Dedifferentiated amniotic fluid mesenchymal stem cell (primary cell): Measurements from ENCODE around the gene ALKBH5.

Experiments
- DNase-seq: peaks from one replicate; pipeline ENCODE4 v3.0.0-alpha.2; 2016; ENCODE audit errors: extremely low spot score

Gene ALKBH5

DNA sequence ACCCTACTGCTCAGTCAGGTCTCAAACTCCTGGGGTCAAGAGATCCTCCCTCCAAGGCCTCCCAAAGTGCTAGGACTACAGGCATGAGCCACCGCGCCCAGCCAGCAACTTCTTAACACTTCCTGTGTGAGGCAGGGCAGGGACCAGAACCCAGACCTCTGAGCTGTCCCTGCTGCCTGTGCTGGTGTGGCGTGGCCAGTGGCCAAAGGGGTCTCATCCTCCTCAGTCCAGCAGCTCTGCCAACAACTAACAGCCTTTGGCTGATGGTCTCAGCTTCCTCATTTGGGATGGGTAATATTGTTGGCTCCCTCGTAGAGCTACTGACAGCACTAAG lies 40.4 kb downstream of the ALKBH5 start:
- no peak for DNase-seq

GRCh38 chr17:18224387-18225120 lies 40.9 kb downstream of the ALKBH5 start:
- no peak for DNase-seq

DNA sequence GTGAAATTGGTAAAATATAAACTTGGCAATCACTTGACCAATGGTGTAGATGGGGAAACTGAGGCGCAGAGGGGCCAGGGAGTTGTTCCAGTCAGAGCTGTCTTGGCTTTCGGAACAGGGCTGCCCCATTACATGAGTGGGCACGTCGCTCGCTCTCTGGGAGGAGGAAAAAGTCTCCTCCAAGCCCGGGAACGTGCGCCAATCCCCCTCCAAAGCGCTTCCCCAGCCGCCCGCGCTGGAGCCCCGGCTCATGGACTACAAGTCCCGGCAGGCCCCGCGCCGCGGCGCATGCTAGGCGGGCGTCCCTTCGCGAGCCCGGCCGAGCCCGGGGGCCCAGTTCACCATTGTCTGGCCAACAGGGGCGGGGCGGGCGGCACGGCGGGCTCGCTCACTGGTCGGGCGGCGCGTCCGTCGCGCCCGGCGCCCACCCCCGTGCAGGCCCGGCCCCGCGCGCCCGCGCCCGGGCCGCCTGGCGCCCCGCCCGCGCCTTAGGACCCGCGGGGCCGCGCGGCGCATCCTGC lies 41.6 kb downstream of the ALKBH5 start, which contains the start of gene LLGL1:
Gene LLGL1, plus strand, starts transcription at position 515 of the 521 bp plus-strand sequence. CDS start 48 bp downstream, outside the sequence.
- peak; percentile 91 for DNase-seq

DNA sequence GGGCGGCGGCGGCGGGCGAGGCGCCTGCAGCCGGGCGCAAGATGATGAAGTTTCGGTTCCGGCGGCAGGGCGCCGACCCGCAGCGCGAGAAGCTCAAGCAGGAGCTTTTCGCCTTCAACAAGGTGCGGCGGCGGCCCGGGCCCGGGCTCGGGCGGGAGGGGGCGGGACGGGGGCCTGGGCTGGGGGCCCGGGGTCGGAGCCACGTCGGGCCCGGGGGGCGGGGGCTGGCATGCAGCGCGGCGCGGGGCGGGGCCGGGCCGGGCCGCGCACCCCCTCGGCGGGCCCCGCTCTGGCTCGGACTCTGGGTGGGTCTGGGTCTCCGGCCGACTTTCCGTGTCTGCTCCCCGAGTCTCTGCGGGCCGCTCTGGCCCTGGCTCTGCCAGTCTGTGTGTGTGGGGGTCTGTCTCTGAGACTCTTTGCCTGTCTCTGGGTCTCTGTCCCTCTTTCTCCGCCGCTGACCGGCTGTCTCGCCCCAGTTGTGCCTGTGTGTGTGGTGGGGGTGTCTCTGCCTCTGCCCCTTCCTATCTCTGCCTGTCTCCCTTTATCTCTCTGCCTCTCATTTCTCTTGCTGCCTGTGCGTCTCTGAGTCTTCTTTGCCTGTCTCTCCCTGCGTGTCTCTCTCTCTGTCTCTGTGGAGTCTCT lies 42.1 kb downstream of the ALKBH5 start:
- no peak for DNase-seq

DNA sequence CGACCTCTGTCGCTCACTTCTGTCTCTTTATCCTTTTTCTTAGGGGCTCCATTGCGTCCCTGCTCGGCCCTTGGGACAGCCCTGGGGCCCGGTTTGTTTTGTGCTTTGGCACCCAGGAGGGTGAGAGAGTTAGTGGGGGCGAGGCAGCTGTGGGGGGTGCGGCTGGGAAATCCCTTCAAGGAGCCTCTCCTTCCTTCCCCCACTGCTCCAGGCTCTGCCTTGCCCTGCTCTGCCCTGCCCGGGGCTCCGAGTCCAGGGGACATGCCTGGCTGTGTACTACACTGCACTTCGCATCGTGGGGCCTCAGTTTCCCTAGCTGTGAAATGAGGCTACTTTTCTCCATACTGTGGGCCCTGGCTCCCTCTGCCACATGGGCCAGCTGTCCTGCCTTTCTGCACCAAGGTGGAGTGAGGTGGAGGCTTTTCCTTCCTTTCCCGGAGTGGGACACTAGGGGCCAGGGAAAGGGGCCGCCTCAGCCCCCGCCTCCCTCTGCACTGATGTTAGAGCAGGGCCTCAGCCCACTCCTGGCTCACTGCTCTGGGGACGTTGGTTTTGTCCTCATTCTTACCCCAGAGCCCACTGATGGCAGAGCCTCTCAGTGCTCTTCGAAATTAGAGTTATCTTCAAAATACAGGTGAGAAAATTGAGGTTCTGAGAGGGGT lies 42.8 kb downstream of the ALKBH5 start:
- DNase-seq = no peak

GRCh38 chr17:18227635-18228034 lies 44.0 kb downstream of the ALKBH5 start:
- DNase-seq = no peak

- no peak for DNase-seq
These were observed 44.6 kb downstream of the ALKBH5 start for GRCh38 chr17:18228176-18228682.

DNA sequence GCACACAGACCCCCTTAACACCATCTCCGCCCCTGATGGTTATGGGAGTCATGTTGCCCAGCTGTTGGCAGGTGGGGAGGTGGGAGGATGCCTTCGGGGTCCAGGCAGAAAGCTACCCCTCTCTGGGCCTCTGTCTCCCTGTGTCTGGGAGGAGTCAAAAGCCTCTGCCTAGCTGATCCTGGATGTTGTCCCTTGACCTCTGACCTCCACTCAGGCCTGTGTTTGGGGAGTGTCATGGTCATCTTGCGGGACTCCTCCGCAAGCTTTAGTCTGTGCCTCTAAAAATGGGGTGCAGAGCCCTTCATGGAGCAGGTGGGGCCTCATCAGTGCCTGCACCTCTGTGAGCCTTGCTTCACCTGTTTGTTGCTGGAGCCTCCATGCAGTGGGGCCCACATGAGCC lies 45.6 kb downstream of the ALKBH5 start:
- DNase-seq = no peak

DNA sequence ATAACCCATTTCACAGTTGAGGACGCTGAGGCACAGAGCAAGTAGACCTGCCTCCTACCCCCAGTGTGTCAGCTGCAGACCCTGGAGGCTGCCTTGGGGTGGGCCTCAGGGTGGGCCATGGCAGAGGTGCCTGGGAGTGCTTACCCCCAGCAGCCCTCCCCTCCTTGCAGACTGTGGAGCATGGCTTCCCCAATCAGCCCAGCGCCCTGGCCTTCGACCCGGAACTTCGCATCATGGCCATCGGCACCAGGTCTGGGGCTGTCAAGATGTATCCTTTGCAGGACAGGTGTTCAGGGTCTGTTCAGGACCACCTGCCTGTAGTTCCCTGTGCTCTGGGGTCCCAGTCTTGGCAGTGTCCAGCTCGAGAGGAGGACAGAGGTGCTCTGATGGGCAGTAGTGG lies 46.1 kb downstream of the ALKBH5 start:
- DNase-seq = no peak

GRCh38 chr17:18230288-18231141 lies 46.9 kb downstream of the ALKBH5 start:
- no peak for DNase-seq

DNA sequence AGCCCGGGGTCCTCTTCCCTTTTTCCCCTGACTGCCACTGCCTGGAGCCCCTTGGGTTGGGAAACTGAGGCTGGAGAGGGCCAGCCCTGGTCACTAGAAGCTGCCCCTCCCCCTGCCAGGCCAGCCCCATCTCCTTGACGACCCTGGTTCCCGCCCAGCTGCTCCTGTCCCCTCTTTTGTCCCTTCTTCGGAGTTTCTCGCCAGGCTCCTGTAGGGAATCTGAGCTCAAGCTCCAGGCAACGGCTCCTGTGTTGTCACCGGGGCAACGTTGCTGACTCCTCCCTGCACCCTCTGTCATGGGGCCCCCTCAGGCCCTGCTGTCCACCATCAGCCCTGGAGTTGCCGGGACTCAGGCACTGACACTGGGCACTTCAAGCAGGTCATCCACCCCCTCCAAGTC lies 47.5 kb downstream of the ALKBH5 start:
- DNase-seq = no peak

DNA sequence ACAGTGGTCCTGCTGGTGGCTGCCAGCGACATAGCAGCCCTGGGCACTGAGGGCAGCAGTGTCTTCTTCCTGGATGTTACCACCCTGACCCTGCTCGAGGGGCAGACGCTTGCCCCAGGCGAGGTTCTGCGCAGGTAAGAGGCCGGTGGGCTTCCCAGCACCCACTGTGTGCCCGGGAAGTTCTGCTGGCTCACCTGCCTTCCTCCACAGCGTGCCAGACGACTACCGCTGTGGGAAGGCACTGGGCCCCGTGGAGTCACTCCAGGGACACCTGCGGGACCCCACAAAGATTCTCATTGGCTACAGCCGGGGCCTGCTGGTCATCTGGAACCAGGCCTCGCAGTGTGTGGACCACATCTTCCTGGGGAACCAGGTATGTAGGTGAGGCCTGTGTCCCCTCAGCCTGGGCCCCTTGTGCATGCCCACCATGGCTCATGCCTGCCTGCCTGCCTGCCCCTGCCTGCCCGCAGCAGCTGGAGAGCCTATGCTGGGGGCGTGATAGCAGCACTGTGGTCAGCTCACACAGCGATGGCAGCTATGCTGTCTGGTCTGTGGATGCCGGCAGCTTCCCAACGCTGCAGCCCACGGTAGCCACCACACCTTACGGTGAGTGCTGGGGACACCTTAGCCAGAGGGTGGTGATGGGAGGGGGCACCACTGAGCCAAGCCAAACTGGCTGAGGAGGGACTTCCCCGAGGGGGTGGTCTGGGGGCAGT lies 50.3 kb downstream of the ALKBH5 start:
- no peak for DNase-seq

DNA sequence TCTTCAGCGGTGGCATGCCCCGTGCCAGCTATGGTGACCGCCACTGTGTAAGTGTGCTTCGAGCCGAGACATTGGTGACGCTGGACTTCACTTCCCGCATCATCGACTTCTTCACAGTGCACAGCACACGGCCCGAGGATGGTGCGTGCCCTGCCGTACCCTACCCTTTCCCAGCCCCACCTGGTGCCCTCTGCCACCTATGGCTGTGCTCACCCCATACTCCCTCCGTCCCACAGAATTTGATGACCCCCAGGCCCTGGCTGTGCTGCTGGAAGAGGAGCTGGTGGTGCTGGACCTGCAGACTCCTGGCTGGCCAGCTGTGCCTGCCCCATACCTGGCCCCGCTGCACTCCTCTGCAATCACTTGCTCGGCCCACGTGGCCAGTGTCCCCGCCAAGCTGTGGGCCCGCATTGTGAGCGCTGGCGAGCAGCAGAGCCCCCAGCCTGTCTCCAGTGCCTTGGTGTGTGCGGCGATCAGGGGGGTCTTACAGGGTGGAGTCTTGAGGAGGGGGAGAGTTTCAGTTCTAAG lies 51.3 kb downstream of the ALKBH5 start:
- no peak for DNase-seq

GRCh38 chr17:18235743-18236256 lies 52.2 kb downstream of the ALKBH5 start:
- peak; percentile 56 for DNase-seq

- no peak for DNase-seq
These were observed 52.9 kb downstream of the ALKBH5 start for GRCh38 chr17:18236494-18236893.

DNA sequence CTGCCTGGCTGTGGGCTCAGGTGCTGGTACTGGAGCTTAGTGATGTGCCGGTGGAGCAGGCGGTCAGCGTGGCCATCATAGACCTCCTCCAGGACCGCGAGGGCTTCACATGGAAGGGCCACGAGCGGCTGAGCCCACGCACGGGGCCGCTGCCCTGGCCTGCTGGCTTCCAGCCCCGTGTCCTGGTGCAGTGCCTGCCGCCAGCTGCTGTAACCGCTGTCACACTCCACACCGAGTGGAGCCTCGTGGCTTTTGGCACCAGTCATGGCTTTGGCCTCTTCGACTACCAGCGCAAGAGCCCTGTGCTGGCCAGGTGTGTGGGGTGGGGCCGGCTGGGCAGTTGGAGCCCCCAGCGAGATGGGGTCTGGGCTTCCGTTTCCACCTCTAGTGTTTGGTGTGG lies 53.8 kb downstream of the ALKBH5 start:
- no peak for DNase-seq

GRCh38 chr17:18238299-18238698 lies 54.7 kb downstream of the ALKBH5 start:
- no peak for DNase-seq

DNA sequence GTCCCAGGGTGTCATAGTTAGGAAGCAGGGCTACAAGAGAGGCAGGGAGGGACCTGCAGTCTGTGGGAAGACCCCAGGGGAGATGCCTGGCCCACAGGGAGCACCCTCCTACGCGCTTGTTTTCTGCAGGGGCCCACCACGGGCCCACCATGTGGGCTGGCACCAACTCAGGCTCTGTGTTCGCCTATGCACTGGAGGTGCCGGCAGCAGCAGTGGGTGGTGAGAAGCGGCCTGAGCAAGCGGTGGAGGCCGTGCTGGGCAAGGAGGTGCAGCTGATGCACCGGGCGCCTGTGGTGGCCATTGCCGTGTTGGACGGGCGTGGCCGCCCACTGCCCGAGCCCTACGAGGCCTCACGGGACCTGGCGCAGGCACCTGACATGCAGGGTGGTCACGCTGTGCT lies 56.8 kb downstream of the ALKBH5 start:
- DNase-seq = no peak

GRCh38 chr17:18241229-18241871 lies 57.7 kb downstream of the ALKBH5 start:
- no peak for DNase-seq
